Adrenal gland (tissue), 5 donors: ENCODE measurements around the gene COPZ2.

Experiments
- CTCF ChIP-seq, 6 experiments: fragments of 450-650 bp in 4 of 6; fragments of 200-600 bp in 2 of 6; sonication (generic) in 1 of 6; IDR thresholded peaks; 1 replicate in 5 of 6; 2 replicates in 1 of 6; pipeline versions ENCODE4 v1.5.1 to v1.8.0; 2016 to 2021; ENCODE audit warnings: antibody characterized with exemption in 6 of 6, mild to moderate bottlenecking in 2 of 6, moderate library complexity in 1 of 6
- POLR2A ChIP-seq, 2 donors: fragments of 450-650 bp; IDR thresholded peaks; one replicate each; pipeline ENCODE4 v1.6.1; 2017; ENCODE audit warnings: antibody characterized with exemption in 2 of 2, mild to moderate bottlenecking in 2 of 2, moderate library complexity in 1 of 2
- donor health status: DM: no; HTN: no; CAD: no.

GRCh38 chr17:48064638-48065037 lies 27.0 kb upstream of the COPZ2 start:
- TF ChIP-seq CTCF (IDR thresholded peaks at IDR 0.05) (no peak), POLR2A (IDR thresholded peaks at IDR 0.05) (no peak)
